HepG2 (cell line): Measurements from ENCODE around the gene TUBA4A. TPM values are rescaled to one million over a fixed set of nuclear protein-coding genes. Genes with fewer than 3 reads are reported as not detected.
A peak's percentile ranks its signal among the peaks of the same experiment; 100 is the strongest.

Experiments used
- BRD4 ChIP-seq: sonication (generic); formaldehyde crosslinking; IDR thresholded peaks from 2 replicates; pipeline ENCODE4 v1.4.0; 2020; ENCODE audit warnings: missing genetic modification reagents
- CHD4 ChIP-seq: fragments of 200-600 bp; sonication (generic); IDR thresholded peaks from 2 replicates; pipeline ENCODE4 v1.7.0; 2017; ENCODE audit warnings: mild to moderate bottlenecking, low read length, borderline replicate concordance
- FOXM1 ChIP-seq: sonication (generic); formaldehyde crosslinking; IDR thresholded peaks from 2 replicates; pipeline ENCODE4 v1.5.0; 2020; ENCODE audit warnings: missing genetic modification reagents
- HOXA3 ChIP-seq: sonication (generic); formaldehyde crosslinking; IDR thresholded peaks from 2 replicates; pipeline ENCODE4 v1.5.0; 2020; ENCODE audit warnings: missing genetic modification reagents
- LCORL ChIP-seq, 2 experiments: fragments of 450-650 bp in 1 of 2; sonication (generic) in 1 of 2; formaldehyde crosslinking in 1 of 2; IDR thresholded peaks; 2 replicates each; pipeline versions ENCODE4 v1.5.0 to v1.6.1; 2017 to 2020; ENCODE audit warnings: antibody characterized with exemption in 1 of 2, missing genetic modification reagents in 1 of 2
- SATB2 ChIP-seq: sonication (generic); formaldehyde crosslinking; IDR thresholded peaks from 2 replicates; pipeline ENCODE4 v1.5.0; 2020; ENCODE audit warnings: missing genetic modification reagents
- SMAD9 ChIP-seq: sonication (generic); formaldehyde crosslinking; IDR thresholded peaks from 2 replicates; pipeline ENCODE4 v1.5.1; 2020; ENCODE audit warnings: mild to moderate bottlenecking, missing genetic modification reagents
- TBP ChIP-seq: sonication (generic); formaldehyde crosslinking; IDR thresholded peaks from 2 replicates; pipeline ENCODE4 v1.5.0; 2020; ENCODE audit warnings: missing genetic modification reagents
- ZFP36L2 ChIP-seq: sonication (generic); formaldehyde crosslinking; IDR thresholded peaks from 2 replicates; pipeline ENCODE4 v1.4.0; 2020; ENCODE audit warnings: missing genetic modification reagents
- ZFYVE20 ChIP-seq: sonication (generic); formaldehyde crosslinking; IDR thresholded peaks from 2 replicates; pipeline ENCODE4 v1.8.0; 2023; ENCODE audit warnings: low read depth, mild to moderate bottlenecking, moderate library complexity, missing genetic modification reagents, borderline replicate concordance
- ZNF567 ChIP-seq: sonication (generic); formaldehyde crosslinking; IDR thresholded peaks from 2 replicates; pipeline ENCODE4 v1.8.1; 2023; ENCODE audit warnings: mild to moderate bottlenecking, missing genetic modification reagents, borderline replicate concordance
- ZNF616 ChIP-seq: sonication (generic); formaldehyde crosslinking; IDR thresholded peaks from 2 replicates; pipeline ENCODE4 v1.5.0; 2020; ENCODE audit warnings: low read depth, mild to moderate bottlenecking, missing genetic modification reagents
- ZNF644 ChIP-seq: IDR thresholded peaks from 2 replicates; pipeline ENCODE4 v1.6.1; 2016; ENCODE audit warnings: low read depth
- ZNF678 ChIP-seq: sonication (generic); formaldehyde crosslinking; IDR thresholded peaks from 2 replicates; pipeline ENCODE4 v1.4.0; 2020; ENCODE audit warnings: mild to moderate bottlenecking, missing genetic modification reagents
- polyA plus RNA-seq, 8 experiments: library from polyadenylated mRNA; depleted of rRNA in 3 of 8; stranded (reverse) in 7 of 8; unstranded in 1 of 8; fragments of >200 nt; fragmentation: Illumina TruSeq in 4 of 8; extraction: Trizol in 4 of 8; gene quantifications; 2 replicates each; pipeline versions ENCODE4 v1.2.1 to v1.2.3, GENCODE V29; 2011 to 2016; ENCODE audit warnings: low read depth in 4 of 8, missing spikeins in 1 of 8, mixed read lengths in 1 of 8; ENCODE audit not compliant: insufficient read depth in 1 of 8
- total RNA-seq, 5 experiments: library from RNA; depleted of rRNA; stranded (reverse); fragments of >200 nt; fragmentation: Illumina TruSeq; extraction: Trizol; gene quantifications; 2 replicates each; pipeline ENCODE4 v1.2.3, GENCODE V29; 2016; ENCODE audit warnings: low read depth in 1 of 5
- TF ChIP-seq, protein P1 (sequence below): sonication (generic); formaldehyde crosslinking; IDR thresholded peaks from 2 replicates; pipeline ENCODE4 v1.5.0; 2020; ENCODE audit warnings: missing genetic modification reagents
- TF ChIP-seq, protein P2 (sequence below): sonication (generic); formaldehyde crosslinking; IDR thresholded peaks from 2 replicates; pipeline ENCODE4 v1.4.0; 2020; ENCODE audit warnings: missing genetic modification reagents, borderline replicate concordance
- TF ChIP-seq, protein P3 (sequence below): sonication (generic); formaldehyde crosslinking; IDR thresholded peaks from 2 replicates; pipeline ENCODE4 v1.5.1; 2020; ENCODE audit warnings: missing genetic modification reagents, mild to moderate bottlenecking, borderline replicate concordance
- TF ChIP-seq, protein P4 (sequence below): sonication (generic); formaldehyde crosslinking; IDR thresholded peaks from 2 replicates; pipeline ENCODE4 v1.4.0; 2020; ENCODE audit warnings: missing genetic modification reagents
- TF ChIP-seq, protein P5 (sequence below): IDR thresholded peaks from 2 replicates; pipeline ENCODE4 v1.6.1; 2016; ENCODE audit warnings: low read depth, missing genetic modification reagents, missing compliant biosample characterization

TUBA4A gene
- total and polyA plus RNA-seq, 2 of the 13 experiments (the other 11 are each of a cell fraction or from before 2014, with no cell fraction given), result 1.3 to 12.7 TPM

DNA sequence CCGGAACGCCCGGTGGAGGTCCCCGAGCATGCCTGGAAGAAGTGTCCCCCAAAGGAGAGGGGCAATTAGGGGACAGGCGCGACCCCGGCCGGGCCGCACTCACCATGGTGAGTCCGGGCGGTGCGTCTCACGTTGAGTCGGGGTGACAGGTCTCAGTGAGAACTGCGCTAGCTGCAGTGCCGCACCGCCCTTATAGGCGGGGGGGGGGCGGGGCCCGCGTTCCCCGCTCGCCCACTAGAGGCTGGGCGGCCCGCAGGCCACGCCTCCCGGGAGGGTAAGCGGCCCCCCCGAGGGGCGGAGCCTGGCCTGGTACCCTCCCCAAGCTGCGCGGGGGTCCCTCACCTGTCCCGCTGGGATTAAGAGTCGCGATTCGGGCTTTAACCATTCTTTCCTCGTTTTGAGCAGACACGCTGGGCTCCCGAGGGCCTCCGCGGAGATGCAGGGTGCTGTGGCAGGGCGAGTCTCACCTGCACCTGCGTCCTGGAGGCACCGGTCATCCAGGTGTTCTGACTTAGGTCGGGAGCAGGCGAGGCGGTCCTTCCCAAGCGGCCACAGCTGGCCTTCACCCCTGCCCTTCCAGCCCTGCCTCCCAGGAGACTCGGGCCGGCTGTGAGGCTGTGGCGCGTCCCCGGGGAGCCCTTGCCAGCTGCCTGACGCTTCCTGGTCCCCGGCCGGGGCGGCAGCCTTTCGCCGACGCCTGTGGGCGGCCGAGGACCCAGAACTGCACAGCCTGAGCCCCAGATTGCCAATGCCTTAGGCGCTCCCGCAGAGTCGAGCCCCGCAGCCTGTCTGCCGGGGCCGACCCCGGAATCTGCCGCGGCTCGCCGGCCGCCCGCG, at the start of gene TUBA4A (continued):
- TF ChIP-seq, protein P1, sequence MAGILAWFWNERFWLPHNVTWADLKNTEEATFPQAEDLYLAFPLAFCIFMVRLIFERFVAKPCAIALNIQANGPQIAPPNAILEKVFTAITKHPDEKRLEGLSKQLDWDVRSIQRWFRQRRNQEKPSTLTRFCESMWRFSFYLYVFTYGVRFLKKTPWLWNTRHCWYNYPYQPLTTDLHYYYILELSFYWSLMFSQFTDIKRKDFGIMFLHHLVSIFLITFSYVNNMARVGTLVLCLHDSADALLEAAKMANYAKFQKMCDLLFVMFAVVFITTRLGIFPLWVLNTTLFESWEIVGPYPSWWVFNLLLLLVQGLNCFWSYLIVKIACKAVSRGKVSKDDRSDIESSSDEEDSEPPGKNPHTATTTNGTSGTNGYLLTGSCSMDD (CRISPR knock-in tag), result 0 out of 2 replicates have a peak, but pooled peaks have one; percentile 16
- TF ChIP-seq, protein P2, sequence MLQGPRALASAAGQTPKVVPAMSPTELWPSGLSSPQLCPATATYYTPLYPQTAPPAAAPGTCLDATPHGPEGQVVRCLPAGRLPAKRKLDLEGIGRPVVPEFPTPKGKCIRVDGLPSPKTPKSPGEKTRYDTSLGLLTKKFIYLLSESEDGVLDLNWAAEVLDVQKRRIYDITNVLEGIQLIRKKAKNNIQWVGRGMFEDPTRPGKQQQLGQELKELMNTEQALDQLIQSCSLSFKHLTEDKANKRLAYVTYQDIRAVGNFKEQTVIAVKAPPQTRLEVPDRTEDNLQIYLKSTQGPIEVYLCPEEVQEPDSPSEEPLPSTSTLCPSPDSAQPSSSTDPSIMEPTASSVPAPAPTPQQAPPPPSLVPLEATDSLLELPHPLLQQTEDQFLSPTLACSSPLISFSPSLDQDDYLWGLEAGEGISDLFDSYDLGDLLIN (CRISPR knock-in tag), result peak; percentile 29; the same call in 1 of the 2 replicates
- TF ChIP-seq ZFP36L2 (no peak), BRD4 (CRISPR knock-in tag) (no peak), TBP (CRISPR knock-in tag) (no peak), ZFYVE20 (CRISPR knock-in tag) (no peak), SATB2 (no peak), ZNF644 (CRISPR knock-in tag) (no peak), ZNF567 (no peak), CHD4 (no peak), HOXA3 (CRISPR knock-in tag) (no peak; the same call in none of the 2 replicates), ZNF616 (CRISPR knock-in tag) (no peak), FOXM1 (CRISPR knock-in tag) (no peak), ZNF678 (CRISPR knock-in tag) (no peak), SMAD9 (CRISPR knock-in tag) (0 out of 2 replicates have a peak, but pooled peaks have one; percentile 24), LCORL (IDR thresholded peaks at IDR 0.05) (no peak), LCORL (CRISPR knock-in tag; IDR thresholded peaks at IDR 0.05) (peak; percentile 73)
- TF ChIP-seq, protein P3, sequence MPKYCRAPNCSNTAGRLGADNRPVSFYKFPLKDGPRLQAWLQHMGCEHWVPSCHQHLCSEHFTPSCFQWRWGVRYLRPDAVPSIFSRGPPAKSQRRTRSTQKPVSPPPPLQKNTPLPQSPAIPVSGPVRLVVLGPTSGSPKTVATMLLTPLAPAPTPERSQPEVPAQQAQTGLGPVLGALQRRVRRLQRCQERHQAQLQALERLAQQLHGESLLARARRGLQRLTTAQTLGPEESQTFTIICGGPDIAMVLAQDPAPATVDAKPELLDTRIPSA, result no peak
- TF ChIP-seq, protein P4, sequence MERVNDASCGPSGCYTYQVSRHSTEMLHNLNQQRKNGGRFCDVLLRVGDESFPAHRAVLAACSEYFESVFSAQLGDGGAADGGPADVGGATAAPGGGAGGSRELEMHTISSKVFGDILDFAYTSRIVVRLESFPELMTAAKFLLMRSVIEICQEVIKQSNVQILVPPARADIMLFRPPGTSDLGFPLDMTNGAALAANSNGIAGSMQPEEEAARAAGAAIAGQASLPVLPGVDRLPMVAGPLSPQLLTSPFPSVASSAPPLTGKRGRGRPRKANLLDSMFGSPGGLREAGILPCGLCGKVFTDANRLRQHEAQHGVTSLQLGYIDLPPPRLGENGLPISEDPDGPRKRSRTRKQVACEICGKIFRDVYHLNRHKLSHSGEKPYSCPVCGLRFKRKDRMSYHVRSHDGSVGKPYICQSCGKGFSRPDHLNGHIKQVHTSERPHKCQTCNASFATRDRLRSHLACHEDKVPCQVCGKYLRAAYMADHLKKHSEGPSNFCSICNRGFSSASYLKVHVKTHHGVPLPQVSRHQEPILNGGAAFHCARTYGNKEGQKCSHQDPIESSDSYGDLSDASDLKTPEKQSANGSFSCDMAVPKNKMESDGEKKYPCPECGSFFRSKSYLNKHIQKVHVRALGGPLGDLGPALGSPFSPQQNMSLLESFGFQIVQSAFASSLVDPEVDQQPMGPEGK (CRISPR knock-in tag), result peak; percentile 97
- TF ChIP-seq, protein P5, sequence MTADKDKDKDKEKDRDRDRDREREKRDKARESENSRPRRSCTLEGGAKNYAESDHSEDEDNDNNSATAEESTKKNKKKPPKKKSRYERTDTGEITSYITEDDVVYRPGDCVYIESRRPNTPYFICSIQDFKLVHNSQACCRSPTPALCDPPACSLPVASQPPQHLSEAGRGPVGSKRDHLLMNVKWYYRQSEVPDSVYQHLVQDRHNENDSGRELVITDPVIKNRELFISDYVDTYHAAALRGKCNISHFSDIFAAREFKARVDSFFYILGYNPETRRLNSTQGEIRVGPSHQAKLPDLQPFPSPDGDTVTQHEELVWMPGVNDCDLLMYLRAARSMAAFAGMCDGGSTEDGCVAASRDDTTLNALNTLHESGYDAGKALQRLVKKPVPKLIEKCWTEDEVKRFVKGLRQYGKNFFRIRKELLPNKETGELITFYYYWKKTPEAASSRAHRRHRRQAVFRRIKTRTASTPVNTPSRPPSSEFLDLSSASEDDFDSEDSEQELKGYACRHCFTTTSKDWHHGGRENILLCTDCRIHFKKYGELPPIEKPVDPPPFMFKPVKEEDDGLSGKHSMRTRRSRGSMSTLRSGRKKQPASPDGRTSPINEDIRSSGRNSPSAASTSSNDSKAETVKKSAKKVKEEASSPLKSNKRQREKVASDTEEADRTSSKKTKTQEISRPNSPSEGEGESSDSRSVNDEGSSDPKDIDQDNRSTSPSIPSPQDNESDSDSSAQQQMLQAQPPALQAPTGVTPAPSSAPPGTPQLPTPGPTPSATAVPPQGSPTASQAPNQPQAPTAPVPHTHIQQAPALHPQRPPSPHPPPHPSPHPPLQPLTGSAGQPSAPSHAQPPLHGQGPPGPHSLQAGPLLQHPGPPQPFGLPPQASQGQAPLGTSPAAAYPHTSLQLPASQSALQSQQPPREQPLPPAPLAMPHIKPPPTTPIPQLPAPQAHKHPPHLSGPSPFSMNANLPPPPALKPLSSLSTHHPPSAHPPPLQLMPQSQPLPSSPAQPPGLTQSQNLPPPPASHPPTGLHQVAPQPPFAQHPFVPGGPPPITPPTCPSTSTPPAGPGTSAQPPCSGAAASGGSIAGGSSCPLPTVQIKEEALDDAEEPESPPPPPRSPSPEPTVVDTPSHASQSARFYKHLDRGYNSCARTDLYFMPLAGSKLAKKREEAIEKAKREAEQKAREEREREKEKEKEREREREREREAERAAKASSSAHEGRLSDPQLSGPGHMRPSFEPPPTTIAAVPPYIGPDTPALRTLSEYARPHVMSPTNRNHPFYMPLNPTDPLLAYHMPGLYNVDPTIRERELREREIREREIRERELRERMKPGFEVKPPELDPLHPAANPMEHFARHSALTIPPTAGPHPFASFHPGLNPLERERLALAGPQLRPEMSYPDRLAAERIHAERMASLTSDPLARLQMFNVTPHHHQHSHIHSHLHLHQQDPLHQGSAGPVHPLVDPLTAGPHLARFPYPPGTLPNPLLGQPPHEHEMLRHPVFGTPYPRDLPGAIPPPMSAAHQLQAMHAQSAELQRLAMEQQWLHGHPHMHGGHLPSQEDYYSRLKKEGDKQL (CRISPR knock-in tag), result no peak
